Stimulated activated CD8-positive, alpha-beta memory T cell treated with anti-CD3 and anti-CD28 coated beads, Interleukin-7, amount 100 ng/mL, for 4 hours (primary cell): ENCODE measurements around the gene FOLR1.
"Not testable (repeated sequence)": the region's sequence is repeated elsewhere in the genome, so short reads cannot be mapped to it uniquely, and the experiment has no call there.

Experiments
- DNase-seq, 2 donors: peaks; one replicate each; pipeline ENCODE4 v3.0.0-alpha.2; 2020; ENCODE audit warnings: low read depth in 2 of 2

Gene FOLR1

DNA sequence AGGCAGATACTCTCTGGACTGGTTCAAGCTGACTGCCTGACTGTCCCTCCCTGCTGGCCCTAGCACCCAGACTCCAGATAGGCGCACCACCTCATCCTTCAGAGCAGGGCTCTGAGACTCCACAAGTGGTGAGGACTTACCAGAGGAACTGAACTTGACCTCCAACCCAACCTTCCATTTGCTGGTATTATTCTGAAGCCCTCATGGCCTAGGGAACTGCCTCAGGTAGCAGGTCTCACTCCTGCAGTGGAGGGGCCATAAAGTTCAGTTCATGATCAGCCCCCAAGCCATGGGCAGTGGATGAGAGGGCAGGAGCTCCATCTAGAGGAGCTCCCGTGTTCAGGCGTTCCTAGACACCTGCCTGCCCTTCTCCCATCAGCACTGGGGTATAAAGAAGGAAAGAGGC is 10.4 kb upstream of the FOLR1 start:
- not testable (repeated sequence) for DNase-seq

DNA sequence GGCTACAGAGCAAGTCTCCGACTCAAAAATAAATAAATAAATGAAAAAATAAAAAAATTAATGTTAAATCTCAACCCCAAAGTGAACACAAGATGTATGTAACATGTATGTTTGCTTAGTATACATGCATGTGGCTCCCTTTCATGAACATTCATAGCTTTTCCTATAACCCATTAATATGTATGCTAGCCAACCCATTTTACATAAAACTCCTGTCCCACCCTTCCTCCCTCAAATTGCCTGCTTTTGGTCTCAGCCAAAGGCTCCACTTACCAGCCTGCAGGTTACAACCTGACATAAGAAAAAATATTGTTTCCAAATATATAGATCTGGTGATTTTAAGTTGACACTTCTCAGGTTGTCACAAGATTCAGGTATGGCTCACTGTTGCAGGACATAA is 3.7 kb upstream of the FOLR1 start:
- DNase-seq: no peak

GRCh38 chr11:72189455-72190250 is 2.3 kb upstream of the FOLR1 start:
- no peak for DNase-seq

DNA sequence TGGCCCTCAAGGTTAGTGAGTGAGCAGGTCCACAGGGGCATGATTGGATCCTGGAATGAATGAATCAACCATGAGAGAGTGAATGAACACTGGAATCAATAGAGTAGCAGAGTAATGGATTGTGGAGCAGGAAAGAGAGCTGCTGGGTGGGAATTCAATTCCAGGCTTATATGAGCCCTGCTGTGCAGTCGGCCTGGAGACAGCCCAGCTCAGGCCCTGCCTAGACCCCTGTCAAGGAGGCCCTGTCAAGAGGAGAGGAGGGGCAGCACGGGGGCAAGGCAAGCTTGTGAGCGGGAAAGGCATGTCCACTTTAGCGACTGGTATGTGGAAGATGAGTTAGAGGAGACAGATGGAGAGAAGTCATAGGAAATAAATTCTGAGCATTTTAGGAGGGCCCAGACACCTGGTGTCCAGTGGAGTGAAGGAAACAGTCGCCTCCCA is 1.3 kb upstream of the FOLR1 start:
- DNase-seq: no peak

DNA sequence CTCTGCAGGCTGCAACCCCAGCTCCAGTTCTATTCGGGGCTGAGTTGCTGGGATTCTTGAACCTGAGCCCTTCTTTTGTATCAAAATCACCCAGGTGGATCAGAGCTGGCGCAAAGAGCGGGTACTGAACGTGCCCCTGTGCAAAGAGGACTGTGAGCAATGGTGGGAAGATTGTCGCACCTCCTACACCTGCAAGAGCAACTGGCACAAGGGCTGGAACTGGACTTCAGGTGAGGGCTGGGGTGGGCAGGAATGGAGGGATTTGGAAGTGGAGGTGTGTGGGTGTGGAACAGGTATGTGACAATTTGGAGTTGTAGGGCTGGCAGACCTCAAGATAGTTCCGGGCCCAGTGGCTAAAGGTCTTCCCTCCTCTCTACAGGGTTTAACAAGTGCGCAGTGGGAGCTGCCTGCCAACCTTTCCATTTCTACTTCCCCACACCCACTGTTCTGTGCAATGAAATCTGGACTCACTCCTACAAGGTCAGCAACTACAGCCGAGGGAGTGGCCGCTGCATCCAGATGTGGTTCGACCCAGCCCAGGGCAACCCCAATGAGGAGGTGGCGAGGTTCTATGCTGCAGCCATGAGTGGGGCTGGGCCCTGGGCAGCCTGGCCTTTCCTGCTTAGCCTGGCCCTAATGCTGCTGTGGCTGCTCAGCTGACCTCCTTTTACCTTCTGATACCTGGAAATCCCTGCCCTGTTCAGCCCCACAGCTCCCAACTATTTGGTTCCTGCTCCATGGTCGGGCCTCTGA is 3.8 kb downstream of the FOLR1 start:
- no peak for DNase-seq

- DNase-seq: not testable (repeated sequence)
Measured at GRCh38 chr11:72201445-72201844, 9.5 kb downstream of the FOLR1 start.

- DNase-seq: no peak
Measured at GRCh38 chr11:72202571-72202970, 10.6 kb downstream of the FOLR1 start.

DNA sequence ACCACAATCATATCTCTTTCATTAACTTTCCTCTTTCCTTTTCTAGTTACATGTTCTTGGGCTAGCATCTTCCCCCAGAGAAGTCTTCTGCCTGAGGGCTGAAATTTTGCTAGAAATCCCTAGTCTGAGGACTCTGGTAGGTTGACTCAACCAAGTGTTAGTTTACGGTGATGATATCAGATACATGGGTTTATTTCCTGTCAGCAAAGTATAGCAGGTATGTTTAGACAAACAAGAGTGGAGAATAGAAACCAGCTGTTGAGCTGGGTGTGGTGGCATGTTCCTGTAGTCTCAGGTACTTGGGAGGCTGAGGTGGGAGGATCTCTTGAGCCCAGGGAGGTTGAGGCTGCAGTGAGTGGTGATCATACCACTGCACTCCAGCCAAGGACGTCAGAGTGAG is 11.2 kb downstream of the FOLR1 start:
- DNase-seq: no peak

GRCh38 chr11:72204886-72205285 is 12.9 kb downstream of the FOLR1 start:
- no peak for DNase-seq

DNA sequence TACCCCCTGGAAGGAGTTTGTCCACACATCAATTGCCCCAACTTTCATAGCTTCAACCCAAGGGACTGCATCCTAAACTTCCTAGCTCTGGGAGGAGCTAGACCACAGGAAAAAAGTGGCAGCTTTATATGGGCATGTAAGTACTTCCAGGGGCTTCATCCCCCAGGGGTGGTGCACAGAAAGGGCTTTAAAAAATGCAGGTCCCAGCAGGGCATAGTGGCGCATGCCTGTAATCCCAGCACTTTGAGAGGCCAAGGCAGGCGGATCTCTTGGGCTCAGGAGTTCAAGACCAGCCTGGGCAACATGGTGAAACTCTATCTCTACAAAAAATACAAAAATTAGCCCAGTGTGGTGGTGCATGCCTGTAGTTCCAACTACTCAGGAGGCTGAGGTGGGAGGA is 14.9 kb downstream of the FOLR1 start:
- DNase-seq: not testable (repeated sequence)

DNA sequence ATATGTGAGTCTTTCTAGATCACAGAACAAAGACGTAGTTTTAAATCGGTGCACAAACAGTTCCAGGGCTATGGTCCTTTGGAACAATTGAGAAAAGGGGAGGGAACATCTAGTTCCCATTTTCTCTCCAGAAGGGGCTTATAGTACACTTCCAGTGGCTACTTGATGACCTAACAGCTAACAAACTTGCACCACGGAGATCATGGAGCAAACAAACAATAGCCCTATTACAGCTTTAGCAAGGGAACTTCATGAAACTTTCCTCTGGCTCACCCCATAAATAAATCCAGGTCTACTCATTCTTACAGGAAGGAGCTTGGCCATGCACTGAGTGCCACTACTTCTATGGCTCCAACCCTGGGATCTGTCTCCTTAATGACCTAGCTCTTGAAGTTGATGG is 16.3 kb downstream of the FOLR1 start:
- DNase-seq: no peak

DNA sequence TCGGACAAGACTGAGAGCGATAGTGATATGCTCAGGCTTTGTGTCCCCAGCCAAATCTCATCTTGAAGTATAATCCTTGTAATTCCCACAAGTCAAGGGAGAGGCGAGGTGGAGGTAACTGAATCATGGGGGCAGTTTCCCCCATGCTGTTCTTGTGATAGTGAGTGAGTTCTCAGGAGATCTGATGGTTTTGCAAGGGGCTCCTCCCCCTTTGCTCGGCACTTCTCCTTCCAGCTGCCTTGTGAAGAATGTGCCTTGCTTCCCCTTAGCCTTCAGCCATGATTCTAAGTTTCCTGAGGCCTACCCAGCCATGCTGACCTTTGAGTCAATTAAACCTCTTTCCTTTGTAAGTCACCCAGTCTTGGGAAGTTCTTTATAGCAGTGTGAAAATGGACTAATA is 17.2 kb downstream of the FOLR1 start:
- DNase-seq: no peak

GRCh38 chr11:72216638-72217037 is 24.7 kb downstream of the FOLR1 start, which contains the start of gene FOLR2:
Gene FOLR2 (plus strand): TSS chr11:72216794. CDS start chr11:72218585, 1,791 bp downstream.
- DNase-seq: no peak

DNA sequence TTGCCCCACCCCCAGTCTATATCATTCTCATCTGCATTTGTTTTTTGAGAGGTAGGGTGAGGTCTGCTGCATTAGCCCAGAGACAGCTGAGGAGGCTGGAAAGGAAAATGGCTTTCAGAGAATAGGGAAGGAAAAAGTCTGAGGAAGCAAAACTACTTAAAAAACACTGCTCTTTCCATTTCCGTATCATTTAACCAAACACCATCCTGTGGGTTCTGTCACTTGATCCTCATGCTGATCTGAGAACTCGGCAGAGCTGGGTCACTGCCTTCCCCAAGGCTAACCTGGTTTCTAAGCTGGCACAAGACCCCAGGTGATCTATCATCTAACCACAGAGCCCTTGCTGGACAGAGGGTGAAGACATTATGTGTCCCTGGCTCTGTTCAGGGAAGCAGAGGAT is 25.9 kb downstream of the FOLR1 start:
- DNase-seq: no peak

DNA sequence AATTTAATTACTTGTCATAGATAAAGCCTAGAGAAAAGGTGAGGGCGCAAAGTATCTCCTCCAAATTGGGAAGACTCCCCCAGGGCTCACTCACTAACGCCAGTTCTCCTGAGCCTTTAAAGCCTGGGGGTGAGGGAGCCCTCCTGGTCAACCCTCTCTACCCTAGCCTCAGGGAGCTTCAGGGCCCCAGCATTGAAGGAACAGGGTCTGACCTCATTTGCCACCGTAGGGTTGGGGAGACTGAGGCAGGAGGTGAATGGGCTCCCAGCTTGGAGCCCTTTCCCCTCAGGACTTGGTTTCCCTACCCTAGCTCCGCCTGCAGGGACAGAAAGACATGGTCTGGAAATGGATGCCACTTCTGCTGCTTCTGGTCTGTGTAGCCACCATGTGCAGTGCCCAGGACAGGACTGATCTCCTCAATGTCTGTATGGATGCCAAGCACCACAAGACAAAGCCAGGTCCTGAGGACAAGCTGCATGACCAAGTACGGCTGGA is 26.4 kb downstream of the FOLR1 start:
- DNase-seq: no peak

GRCh38 chr11:72220696-72221363 is 28.9 kb downstream of the FOLR1 start:
- DNase-seq: no peak

DNA sequence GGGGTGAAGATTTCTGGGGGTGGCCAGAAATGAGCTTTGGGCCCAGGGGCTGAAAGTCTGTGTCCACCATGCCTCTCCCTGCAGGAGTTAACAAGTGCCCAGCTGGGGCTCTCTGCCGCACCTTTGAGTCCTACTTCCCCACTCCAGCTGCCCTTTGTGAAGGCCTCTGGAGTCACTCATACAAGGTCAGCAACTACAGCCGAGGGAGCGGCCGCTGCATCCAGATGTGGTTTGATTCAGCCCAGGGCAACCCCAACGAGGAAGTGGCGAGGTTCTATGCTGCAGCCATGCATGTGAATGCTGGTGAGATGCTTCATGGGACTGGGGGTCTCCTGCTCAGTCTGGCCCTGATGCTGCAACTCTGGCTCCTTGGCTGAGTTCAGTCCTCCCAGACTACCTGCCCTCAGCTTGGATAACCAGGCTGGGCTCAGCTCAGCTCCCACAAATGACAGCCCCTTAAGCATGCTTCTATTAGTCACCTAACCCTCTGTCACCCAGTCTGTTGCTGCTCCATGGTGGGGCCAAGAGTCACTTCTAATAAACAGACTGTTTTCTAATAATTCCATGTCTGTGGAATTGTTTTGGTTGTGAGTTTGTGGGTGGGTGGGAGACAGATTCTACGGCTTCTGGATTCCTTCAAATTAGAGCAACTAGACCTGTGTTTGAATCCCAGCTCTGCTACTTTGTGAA is 29.6 kb downstream of the FOLR1 start:
- no peak for DNase-seq

DNA sequence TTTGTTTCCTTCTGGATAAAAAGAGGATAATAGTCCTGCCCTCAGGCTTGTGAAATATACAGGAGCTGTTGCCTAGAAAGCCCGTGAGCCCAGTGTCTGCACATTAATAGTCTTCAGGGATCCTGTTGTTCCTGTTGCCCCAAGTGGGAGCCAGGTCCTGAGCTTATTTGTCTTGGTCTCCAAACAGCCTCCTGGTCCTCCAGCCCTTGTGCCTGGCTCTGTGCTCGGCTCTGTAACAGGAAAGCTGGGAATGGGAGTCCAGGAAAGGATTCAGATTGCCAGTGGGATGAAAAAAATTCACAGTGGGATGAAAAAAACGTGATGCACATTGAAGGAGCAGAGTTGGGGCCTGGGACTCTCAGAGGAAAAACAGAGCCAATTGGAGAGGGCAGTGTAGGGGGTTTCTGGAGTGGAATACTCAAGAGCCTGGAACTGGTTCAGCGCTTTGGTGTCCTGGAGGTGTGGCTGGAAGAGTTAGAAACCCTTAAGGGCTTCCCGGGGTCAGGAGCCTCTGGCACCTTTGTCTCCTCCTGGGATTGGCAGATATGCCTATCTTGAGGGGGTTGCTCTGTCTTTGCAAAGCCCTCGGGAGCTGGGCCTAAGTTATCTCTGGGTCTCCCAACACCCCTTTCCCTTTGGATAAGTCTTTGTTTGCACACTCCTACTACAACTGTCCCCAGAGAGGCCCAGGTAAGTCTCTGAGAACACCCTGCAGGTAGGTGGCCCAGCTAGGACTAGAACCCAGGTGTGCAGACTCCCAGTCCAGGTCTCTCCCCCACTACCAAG is 30.4 kb downstream of the FOLR1 start:
- DNase-seq: no peak

DNA sequence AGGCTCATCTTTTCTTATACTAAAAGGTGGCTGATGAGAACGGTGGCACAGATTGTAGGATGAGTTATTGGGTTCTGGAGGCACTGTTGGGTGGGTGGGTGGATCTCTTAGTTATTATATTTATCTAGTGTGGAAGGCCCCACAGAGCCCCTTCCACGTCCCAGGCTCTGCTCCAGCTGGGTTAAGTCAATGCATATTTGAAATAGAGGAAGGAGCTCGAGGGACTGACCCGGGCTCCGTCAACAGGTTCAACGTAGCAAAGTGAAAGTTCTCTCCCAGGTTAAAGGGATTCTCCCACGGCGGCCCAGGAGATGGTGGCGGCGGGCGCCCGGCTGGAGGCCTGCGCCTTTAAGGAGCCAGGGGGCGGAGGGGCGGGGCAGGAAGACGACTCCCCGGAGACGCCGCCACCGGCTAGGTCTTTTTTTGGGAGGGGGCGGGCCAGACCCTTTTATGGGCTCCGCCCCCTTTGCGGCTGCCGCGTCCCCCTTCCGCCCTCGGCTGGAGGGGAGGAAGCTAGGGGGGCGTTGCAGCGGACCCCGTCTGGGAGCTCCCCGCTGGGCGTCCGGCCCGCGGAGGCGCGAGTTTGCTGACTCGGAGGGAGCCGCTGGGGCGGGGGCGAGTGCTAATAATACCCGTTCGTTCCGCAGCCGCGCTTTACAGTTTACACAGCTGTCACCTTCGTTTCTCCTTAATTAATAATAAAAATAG is 31.1 kb downstream of the FOLR1 start:
- DNase-seq: peak; percentile 81 to 91
